IPS-18a (cell line): ENCODE results near the gene TAL2.
A peak's percentile ranks its signal among the peaks of the same experiment; 100 is the strongest.

ENCODE experiments used
- H3K27ac ChIP-seq: one replicate; pipeline ENCODE4 v1.5.1; 2013; ENCODE audit warnings: low read length
- H3K27me3 ChIP-seq: one replicate; pipeline ENCODE4 v1.6.1; 2013; ENCODE audit warnings: mild to moderate bottlenecking, low read length; ENCODE audit not compliant: control insufficient read depth, insufficient read depth
- H3K36me3 ChIP-seq: one replicate; pipeline ENCODE4 v1.6.1; 2013; ENCODE audit warnings: low read depth, low read length; ENCODE audit not compliant: control insufficient read depth
- H3K4me1 ChIP-seq: one replicate; pipeline ENCODE4 v1.6.1; 2013; ENCODE audit warnings: low read depth, low read length; ENCODE audit not compliant: control insufficient read depth
- H3K4me3 ChIP-seq: one replicate; pipeline ENCODE4 v1.5.1; 2013; ENCODE audit warnings: low read length
- H3K9ac ChIP-seq: one replicate; pipeline ENCODE4 v1.6.1; 2013; ENCODE audit warnings: mild to moderate bottlenecking, low read length, moderate library complexity
- H3K9me3 ChIP-seq: one replicate; pipeline ENCODE4 v1.6.1; 2013; ENCODE audit warnings: low read depth, low read length; ENCODE audit not compliant: control insufficient read depth

TAL2 gene

GRCh38 chr9:105651806-105652205, 10.5 kb upstream of the TAL2 start:
- no peak overlapping the region for H3K27ac ChIP-seq
- H3K36me3 ChIP-seq, result no peaks in the 10 kb centered on the region
- no peak overlapping the region for H3K4me3 ChIP-seq
- peaks cover 19% of the 10 kb centered on the region for H3K4me1 ChIP-seq
- no peak overlapping the region for H3K9ac ChIP-seq
- peaks cover 20% of the 10 kb centered on the region for H3K27me3 ChIP-seq
- H3K9me3 ChIP-seq, result no peaks in the 10 kb centered on the region

GRCh38 chr9:105656131-105656921, 5.9 kb upstream of the TAL2 start:
- peaks cover 42% of the 10 kb centered on the region for H3K27me3 ChIP-seq
- H3K4me1 ChIP-seq, result peaks cover 7% of the 10 kb centered on the region
- peak overlapping the region; percentile 30 for H3K9ac ChIP-seq
- H3K36me3 ChIP-seq, result no peaks in the 10 kb centered on the region
- H3K27ac ChIP-seq, result no peak overlapping the region
- peak overlapping the region; percentile 66 for H3K4me3 ChIP-seq
- no peaks in the 10 kb centered on the region for H3K9me3 ChIP-seq

- Histone ChIP-seq H3K4me3 (no peak overlapping the region), H3K27me3 (peaks cover 42% of the 10 kb centered on the region), H3K4me1 (no peaks in the 10 kb centered on the region), H3K36me3 (no peaks in the 10 kb centered on the region), H3K9me3 (no peaks in the 10 kb centered on the region), H3K27ac (no peak overlapping the region), H3K9ac (no peak overlapping the region)
Observed at GRCh38 chr9:105658351-105658750, 3.9 kb upstream of the TAL2 start.

- Histone ChIP-seq H3K27me3 (peaks cover 30% of the 10 kb centered on the region), H3K4me1 (no peaks in the 10 kb centered on the region), H3K9ac (no peak overlapping the region), H3K4me3 (no peak overlapping the region), H3K36me3 (no peaks in the 10 kb centered on the region), H3K9me3 (no peaks in the 10 kb centered on the region), H3K27ac (no peak overlapping the region)
Observed at GRCh38 chr9:105661011-105661410, 1.2 kb upstream of the TAL2 start.

- Histone ChIP-seq H3K9ac (no peak overlapping the region), H3K4me3 (no peak overlapping the region), H3K27ac (no peak overlapping the region), H3K4me1 (no peaks in the 10 kb centered on the region), H3K9me3 (no peaks in the 10 kb centered on the region), H3K27me3 (peaks cover 6% of the 10 kb centered on the region), H3K36me3 (no peaks in the 10 kb centered on the region)
Observed at GRCh38 chr9:105663914-105664313, 1.7 kb downstream of the TAL2 start.

- Histone ChIP-seq H3K4me1 (no peaks in the 10 kb centered on the region), H3K4me3 (no peak overlapping the region), H3K27me3 (no peaks in the 10 kb centered on the region), H3K36me3 (no peaks in the 10 kb centered on the region), H3K9me3 (no peaks in the 10 kb centered on the region), H3K27ac (no peak overlapping the region), H3K9ac (no peak overlapping the region)
Observed at GRCh38 chr9:105667867-105668266, 5.6 kb downstream of the TAL2 start.

- Histone ChIP-seq H3K27ac (no peak overlapping the region), H3K36me3 (no peaks in the 10 kb centered on the region), H3K4me3 (no peak overlapping the region), H3K9me3 (no peaks in the 10 kb centered on the region), H3K9ac (no peak overlapping the region), H3K4me1 (peaks cover 6% of the 10 kb centered on the region), H3K27me3 (no peaks in the 10 kb centered on the region)
Observed at GRCh38 chr9:105670315-105670714, 8.1 kb downstream of the TAL2 start.

- H3K27me3 ChIP-seq, result no peaks in the 10 kb centered on the region
- H3K27ac ChIP-seq, result no peak overlapping the region
- no peaks in the 10 kb centered on the region for H3K36me3 ChIP-seq
- H3K4me3 ChIP-seq, result no peak overlapping the region
- no peaks in the 10 kb centered on the region for H3K9me3 ChIP-seq
- H3K9ac ChIP-seq, result no peak overlapping the region
- peaks cover 6% of the 10 kb centered on the region for H3K4me1 ChIP-seq
Observed at GRCh38 chr9:105670775-105671174, 8.5 kb downstream of the TAL2 start.

- no peaks in the 10 kb centered on the region for H3K9me3 ChIP-seq
- H3K27me3 ChIP-seq, result no peaks in the 10 kb centered on the region
- H3K4me1 ChIP-seq, result peaks cover 6% of the 10 kb centered on the region
- no peaks in the 10 kb centered on the region for H3K36me3 ChIP-seq
- H3K4me3 ChIP-seq, result no peak overlapping the region
- H3K9ac ChIP-seq, result no peak overlapping the region
- no peak overlapping the region for H3K27ac ChIP-seq
Observed at GRCh38 chr9:105672711-105673234, 10.5 kb downstream of the TAL2 start.

GRCh38 chr9:105673850-105674387, 11.7 kb downstream of the TAL2 start:
- Histone ChIP-seq H3K27ac (no peak overlapping the region), H3K4me3 (no peak overlapping the region)

GRCh38 chr9:105676351-105676923, 14.2 kb downstream of the TAL2 start:
- Histone ChIP-seq H3K27me3 (no peaks in the 10 kb centered on the region), H3K4me1 (peaks cover 20% of the 10 kb centered on the region), H3K36me3 (no peaks in the 10 kb centered on the region), H3K9me3 (no peaks in the 10 kb centered on the region), H3K9ac (no peak overlapping the region), H3K27ac (no peak overlapping the region), H3K4me3 (no peak overlapping the region)

More at GRCh38 chr9:105673850-105674387, 11.7 kb downstream of the TAL2 start:
- Histone ChIP-seq H3K27me3 (no peaks in the 10 kb centered on the region), H3K9me3 (no peaks in the 10 kb centered on the region), H3K9ac (no peak overlapping the region), H3K36me3 (no peaks in the 10 kb centered on the region), H3K4me1 (peaks cover 17% of the 10 kb centered on the region)
